GM23338 (cell line): ENCODE results near the gene ECE1.
"Not testable (repeated sequence)": the region's sequence is repeated elsewhere in the genome, so short reads cannot be mapped to it uniquely, and the experiment has no call there.

Experiments
- CREB1 ChIP-seq: fragments of 250-450 bp; sonication (Bioruptor Pico); IDR thresholded peaks from 2 replicates; pipeline ENCODE4 v1.5.0; 2020; ENCODE audit warnings: low read depth, mild to moderate bottlenecking, moderate library complexity
- CTCF ChIP-seq, 2 experiments: fragments of 200-600 bp in 1 of 2; sonication (generic) in 1 of 2; conservative IDR thresholded peaks; 2 replicates each; pipeline versions ENCODE4 v1.5.1 to v1.6.1; 2016 to 2017; ENCODE audit warnings: antibody characterized with exemption in 2 of 2, low read depth in 2 of 2, mild to moderate bottlenecking in 2 of 2, moderate library complexity in 1 of 2
- ETS1 ChIP-seq: IDR thresholded peaks from 2 replicates; pipeline ENCODE4 v1.6.1; 2016; ENCODE audit warnings: antibody characterized with exemption
- EZH2 ChIP-seq: fragments of 200-600 bp; sonication (generic); IDR thresholded peaks from one replicate; pipeline ENCODE4 v1.8.0; 2017; ENCODE audit warnings: antibody characterized with exemption, mild to moderate bottlenecking, low read depth; ENCODE audit not compliant: unreplicated experiment
- EZH2phosphoT487 ChIP-seq: fragments of 200-600 bp; sonication (generic); IDR thresholded peaks from one replicate; pipeline ENCODE4 v1.8.1; 2018; ENCODE audit warnings: antibody characterized with exemption; ENCODE audit not compliant: unreplicated experiment
- JUNB ChIP-seq: IDR thresholded peaks from one replicate; pipeline ENCODE4 v1.6.1; 2016; ENCODE audit warnings: antibody characterized with exemption; ENCODE audit not compliant: unreplicated experiment
- NANOG ChIP-seq: IDR thresholded peaks from 2 replicates; pipeline ENCODE4 v1.6.1; 2016; ENCODE audit warnings: antibody characterized with exemption, borderline replicate concordance
- POLR2AphosphoS5 ChIP-seq: IDR thresholded peaks from 2 replicates; pipeline ENCODE4 v1.6.1; 2016; ENCODE audit warnings: antibody characterized with exemption, low read depth
- STAT1 ChIP-seq: IDR thresholded peaks from one replicate; pipeline ENCODE4 v1.6.1; 2016; ENCODE audit warnings: antibody characterized with exemption; ENCODE audit not compliant: unreplicated experiment
- ZNF331 ChIP-seq: fragments of 250-450 bp; sonication (Bioruptor Pico); IDR thresholded peaks from 2 replicates; pipeline ENCODE4 v1.5.0; 2020; ENCODE audit warnings: low read depth, mild to moderate bottlenecking, moderate library complexity
- TF ChIP-seq, protein P1 (sequence below): IDR thresholded peaks from one replicate; pipeline ENCODE4 v1.6.1; 2018; ENCODE audit warnings: antibody characterized with exemption; ENCODE audit not compliant: unreplicated experiment

DNA sequence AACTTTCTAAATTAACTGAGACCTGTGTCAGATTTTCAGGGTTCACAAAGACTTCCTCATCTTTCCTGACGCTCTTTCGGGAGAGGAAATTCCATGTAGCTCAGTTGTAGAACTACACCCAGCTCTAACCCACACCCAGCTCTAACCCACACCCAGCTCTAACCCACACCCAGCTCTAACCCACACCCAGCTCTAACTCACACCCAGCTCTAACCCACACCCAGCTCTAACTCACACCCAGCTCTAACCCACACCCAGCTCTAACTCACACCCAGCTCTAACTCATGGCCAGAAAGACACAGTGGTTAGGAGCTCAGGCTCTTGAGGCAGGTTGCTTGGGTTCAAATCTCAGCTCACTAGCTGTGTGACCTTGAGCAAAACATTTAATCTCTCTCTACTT, 99.5 kb downstream of the ECE1 start:
- TF ChIP-seq, protein P1, sequence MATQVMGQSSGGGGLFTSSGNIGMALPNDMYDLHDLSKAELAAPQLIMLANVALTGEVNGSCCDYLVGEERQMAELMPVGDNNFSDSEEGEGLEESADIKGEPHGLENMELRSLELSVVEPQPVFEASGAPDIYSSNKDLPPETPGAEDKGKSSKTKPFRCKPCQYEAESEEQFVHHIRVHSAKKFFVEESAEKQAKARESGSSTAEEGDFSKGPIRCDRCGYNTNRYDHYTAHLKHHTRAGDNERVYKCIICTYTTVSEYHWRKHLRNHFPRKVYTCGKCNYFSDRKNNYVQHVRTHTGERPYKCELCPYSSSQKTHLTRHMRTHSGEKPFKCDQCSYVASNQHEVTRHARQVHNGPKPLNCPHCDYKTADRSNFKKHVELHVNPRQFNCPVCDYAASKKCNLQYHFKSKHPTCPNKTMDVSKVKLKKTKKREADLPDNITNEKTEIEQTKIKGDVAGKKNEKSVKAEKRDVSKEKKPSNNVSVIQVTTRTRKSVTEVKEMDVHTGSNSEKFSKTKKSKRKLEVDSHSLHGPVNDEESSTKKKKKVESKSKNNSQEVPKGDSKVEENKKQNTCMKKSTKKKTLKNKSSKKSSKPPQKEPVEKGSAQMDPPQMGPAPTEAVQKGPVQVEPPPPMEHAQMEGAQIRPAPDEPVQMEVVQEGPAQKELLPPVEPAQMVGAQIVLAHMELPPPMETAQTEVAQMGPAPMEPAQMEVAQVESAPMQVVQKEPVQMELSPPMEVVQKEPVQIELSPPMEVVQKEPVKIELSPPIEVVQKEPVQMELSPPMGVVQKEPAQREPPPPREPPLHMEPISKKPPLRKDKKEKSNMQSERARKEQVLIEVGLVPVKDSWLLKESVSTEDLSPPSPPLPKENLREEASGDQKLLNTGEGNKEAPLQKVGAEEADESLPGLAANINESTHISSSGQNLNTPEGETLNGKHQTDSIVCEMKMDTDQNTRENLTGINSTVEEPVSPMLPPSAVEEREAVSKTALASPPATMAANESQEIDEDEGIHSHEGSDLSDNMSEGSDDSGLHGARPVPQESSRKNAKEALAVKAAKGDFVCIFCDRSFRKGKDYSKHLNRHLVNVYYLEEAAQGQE = not testable (repeated sequence)
- TF ChIP-seq EZH2; CTCF (conservative IDR thresholded peaks at IDR 0.05; ENCODE audit: low read depth in 2 of 2); EZH2phosphoT487; STAT1; ETS1; CREB1 (CRISPR knock-in tag); JUNB; NANOG; ZNF331 (CRISPR knock-in tag): not testable (repeated sequence)
- peak; percentile 65 for TF ChIP-seq POLR2AphosphoS5
